Measurements from ENCODE around the gene PRDM11.

- TF ChIP-seq EZH2phosphoT487 (IDR thresholded peaks at IDR 0.05; ENCODE audit: insufficient read depth, low read depth) (no peak), EZH2 (IDR thresholded peaks at IDR 0.05; ENCODE audit: insufficient read depth, poor library complexity, severe bottlenecking) (no peak)
These were observed 12.6 kb downstream of the PRDM11 start for GRCh38 chr11:45158891-45159605.
